Nephron (organoid): Measurements from ENCODE around the gene GDAP1L1.

ENCODE experiments used
- H3K27ac Mint-ChIP-seq, 3 experiments: 2 replicates each; pipeline ENCODE4 v1.8.0; 2020; ENCODE audit warnings: mixed read lengths in 3 of 3, mild to moderate bottlenecking in 2 of 3, moderate library complexity in 1 of 3
- H3K27me3 Mint-ChIP-seq: 2 replicates; pipeline ENCODE4 v1.8.0; 2021; ENCODE audit warnings: low read depth, mild to moderate bottlenecking, moderate library complexity, mixed read lengths
- H3K36me3 Mint-ChIP-seq: 2 replicates; pipeline ENCODE4 v1.8.0; 2020; ENCODE audit warnings: low read depth, mixed read lengths
- H3K4me1 Mint-ChIP-seq: 2 replicates; pipeline ENCODE4 v1.8.0; 2020; ENCODE audit warnings: mixed read lengths
- H3K4me3 Mint-ChIP-seq, 3 experiments: 2 replicates each; pipeline ENCODE4 v1.8.0; 2020; ENCODE audit warnings: mild to moderate bottlenecking in 3 of 3, mixed read lengths in 3 of 3, moderate library complexity in 2 of 3
- H3K9me3 Mint-ChIP-seq: 2 replicates; pipeline ENCODE4 v1.8.0; 2020; ENCODE audit warnings: mixed read lengths
- TF ChIP-seq, protein P1 (sequence below), 3 experiments: fragments of 200-600 bp; sonication (generic); IDR thresholded peaks; one replicate each; pipeline ENCODE4 v1.5.0; 2021; ENCODE audit warnings: antibody characterized with exemption in 3 of 3; ENCODE audit not compliant: unreplicated experiment in 3 of 3

The GDAP1L1 gene

GRCh38 chr20:44306927-44307326 is 59.8 kb downstream of the GDAP1L1 start:
- Mint-ChIP-seq H3K27me3 (no peaks in the 10 kb centered on the region), H3K4me3 (peak overlapping the region in 2 of 3 experiments; percentile 28 to 51), H3K9me3 (no peaks in the 10 kb centered on the region), H3K4me1 (peaks cover 18% of the 10 kb centered on the region), H3K36me3 (no peaks in the 10 kb centered on the region), H3K27ac (no peak overlapping the region)
- TF ChIP-seq, protein P1, sequence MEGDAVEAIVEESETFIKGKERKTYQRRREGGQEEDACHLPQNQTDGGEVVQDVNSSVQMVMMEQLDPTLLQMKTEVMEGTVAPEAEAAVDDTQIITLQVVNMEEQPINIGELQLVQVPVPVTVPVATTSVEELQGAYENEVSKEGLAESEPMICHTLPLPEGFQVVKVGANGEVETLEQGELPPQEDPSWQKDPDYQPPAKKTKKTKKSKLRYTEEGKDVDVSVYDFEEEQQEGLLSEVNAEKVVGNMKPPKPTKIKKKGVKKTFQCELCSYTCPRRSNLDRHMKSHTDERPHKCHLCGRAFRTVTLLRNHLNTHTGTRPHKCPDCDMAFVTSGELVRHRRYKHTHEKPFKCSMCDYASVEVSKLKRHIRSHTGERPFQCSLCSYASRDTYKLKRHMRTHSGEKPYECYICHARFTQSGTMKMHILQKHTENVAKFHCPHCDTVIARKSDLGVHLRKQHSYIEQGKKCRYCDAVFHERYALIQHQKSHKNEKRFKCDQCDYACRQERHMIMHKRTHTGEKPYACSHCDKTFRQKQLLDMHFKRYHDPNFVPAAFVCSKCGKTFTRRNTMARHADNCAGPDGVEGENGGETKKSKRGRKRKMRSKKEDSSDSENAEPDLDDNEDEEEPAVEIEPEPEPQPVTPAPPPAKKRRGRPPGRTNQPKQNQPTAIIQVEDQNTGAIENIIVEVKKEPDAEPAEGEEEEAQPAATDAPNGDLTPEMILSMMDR (IDR thresholded peaks at IDR 0.05; ENCODE audit: unreplicated experiment in 3 of 3) = no peak

DNA sequence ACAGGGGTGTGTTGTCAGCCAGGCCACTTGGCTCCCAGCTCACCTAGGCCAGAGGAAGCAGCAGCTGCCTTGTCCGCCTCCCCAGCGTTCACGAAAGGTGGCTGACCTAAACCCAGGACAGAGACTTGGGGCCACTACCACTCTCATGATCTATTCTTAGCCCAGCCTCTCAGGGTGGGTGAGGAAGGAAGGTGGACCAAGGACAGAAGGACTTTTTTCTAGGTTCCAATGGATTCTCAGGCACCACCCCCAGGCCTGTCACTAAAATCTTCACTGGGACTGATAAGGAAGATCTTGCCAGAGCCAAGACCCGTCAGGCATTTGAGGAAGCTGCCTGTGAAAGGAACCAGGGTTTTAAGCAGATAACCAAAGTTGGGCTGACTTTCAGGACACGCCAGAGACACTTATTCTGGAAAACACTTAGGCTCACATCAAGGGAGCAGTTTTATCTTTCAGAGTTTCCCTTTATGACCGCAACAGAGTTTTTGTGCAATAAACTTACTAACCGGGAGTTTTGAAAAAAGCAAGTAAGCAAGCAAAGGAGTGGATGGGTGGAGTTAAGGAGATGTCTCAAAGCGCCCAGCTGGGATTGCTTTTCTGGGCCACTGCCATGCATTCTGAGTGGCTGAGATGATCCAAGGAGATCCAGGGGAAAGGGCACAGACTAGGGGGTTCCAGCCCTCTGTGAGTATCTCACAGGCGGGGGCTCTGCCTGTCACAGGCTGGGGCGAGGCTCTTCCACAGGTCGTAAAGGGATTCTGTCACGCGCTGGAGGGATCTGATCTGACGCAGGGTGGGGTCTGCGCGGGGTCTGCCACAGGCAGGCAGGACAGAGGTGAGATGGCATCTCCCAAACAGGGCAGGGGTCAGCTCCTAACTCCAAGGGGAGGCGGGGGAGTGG is 62.9 kb downstream of the GDAP1L1 start:
- H3K27ac Mint-ChIP-seq = peak overlapping the region in 2 of 3 experiments; percentile 48 to 72

GRCh38 chr20:44310664-44311639 is 63.8 kb downstream of the GDAP1L1 start, which contains the start of gene FITM2:
Gene FITM2 (minus strand): TSS chr20:44311202. CDS start chr20:44311148, 54 bp downstream.
- no peaks in the 10 kb centered on the region for H3K27me3 Mint-ChIP-seq
- H3K4me3 Mint-ChIP-seq = peak within 1 kb of the TSS; percentile 92 to 97 (median 96)
- peaks cover 15% of the 10 kb centered on the region for H3K4me1 Mint-ChIP-seq
- H3K9me3 Mint-ChIP-seq = no peaks in the 10 kb centered on the region
- no peaks in the 10 kb centered on the region for H3K36me3 Mint-ChIP-seq
- H3K27ac Mint-ChIP-seq = peak within 1 kb of the TSS; percentile 35 to 80 (median 59)
- TF ChIP-seq, protein P1 (IDR thresholded peaks at IDR 0.05; ENCODE audit: unreplicated experiment in 3 of 3) = peak; percentile 91 to 96 (median 94)

More for the DNA sequence above, 62.9 kb downstream of the GDAP1L1 start:
- Mint-ChIP-seq H3K9me3 (no peaks in the 10 kb centered on the region), H3K4me3 (peak overlapping the region; percentile 92 to 97 (median 96)), H3K4me1 (peaks cover 15% of the 10 kb centered on the region), H3K27me3 (no peaks in the 10 kb centered on the region), H3K36me3 (no peaks in the 10 kb centered on the region)
- TF ChIP-seq, protein P1 (IDR thresholded peaks at IDR 0.05; ENCODE audit: unreplicated experiment in 3 of 3) = no peak

GRCh38 chr20:44314870-44315269 is 67.8 kb downstream of the GDAP1L1 start:
- TF ChIP-seq, protein P1 (IDR thresholded peaks at IDR 0.05; ENCODE audit: unreplicated experiment in 3 of 3) = no peak
- no peak overlapping the region for H3K27ac Mint-ChIP-seq
- H3K4me1 Mint-ChIP-seq = peaks cover 11% of the 10 kb centered on the region
- H3K27me3 Mint-ChIP-seq = no peaks in the 10 kb centered on the region
- H3K36me3 Mint-ChIP-seq = no peaks in the 10 kb centered on the region
- no peak overlapping the region for H3K4me3 Mint-ChIP-seq
- no peaks in the 10 kb centered on the region for H3K9me3 Mint-ChIP-seq

- TF ChIP-seq, protein P1 (IDR thresholded peaks at IDR 0.05; ENCODE audit: unreplicated experiment in 3 of 3) = no peak
- H3K4me1 Mint-ChIP-seq = peaks cover 7% of the 10 kb centered on the region
These were observed 72.8 kb downstream of the GDAP1L1 start for GRCh38 chr20:44319839-44320422.

More at GRCh38 chr20:44319839-44320422, 72.8 kb downstream of the GDAP1L1 start:
- no peaks in the 10 kb centered on the region for H3K9me3 Mint-ChIP-seq
- no peak overlapping the region for H3K4me3 Mint-ChIP-seq
- H3K36me3 Mint-ChIP-seq = no peaks in the 10 kb centered on the region
- H3K27ac Mint-ChIP-seq = no peak overlapping the region
- H3K27me3 Mint-ChIP-seq = peaks cover 4% of the 10 kb centered on the region
